Central memory CD8-positive, alpha-beta T cell (primary cell): Measurements from ENCODE around the gene AGPAT2.

Source experiments
- ATAC-seq: fragments of 150-1000 bp; cut with Tn5 transposase; replicated peaks from 2 replicates; pipeline ENCODE4 v1.10.0; 2022; ENCODE audit warnings: mild to moderate bottlenecking, moderate FRiP score, moderate number of reproducible peaks; ENCODE audit not compliant: poor library complexity, severe bottlenecking; ENCODE audit errors: extremely low read depth
- DNase-seq, 2 donors: peaks; one replicate each; pipeline ENCODE4 v3.0.0; 2021; ENCODE audit warnings: low spot score in 2 of 2
- H3K27ac Mint-ChIP-seq: one replicate; pipeline ENCODE4 v1.8.0; 2022; ENCODE audit warnings: low read depth, mild to moderate bottlenecking, moderate library complexity, mixed read lengths
- H3K27me3 Mint-ChIP-seq: one replicate; pipeline ENCODE4 v1.8.0; 2022; ENCODE audit warnings: mixed read lengths
- H3K36me3 Mint-ChIP-seq: one replicate; pipeline ENCODE4 v1.8.0; 2022; ENCODE audit warnings: mild to moderate bottlenecking, moderate library complexity, mixed read lengths; ENCODE audit not compliant: insufficient read depth
- H3K4me1 Mint-ChIP-seq: one replicate; pipeline ENCODE4 v1.8.0; 2022; ENCODE audit warnings: mixed read lengths
- H3K4me3 Mint-ChIP-seq: one replicate; pipeline ENCODE4 v1.8.0; 2022; ENCODE audit warnings: mild to moderate bottlenecking, moderate library complexity, mixed read lengths
- H3K9me3 Mint-ChIP-seq: one replicate; pipeline ENCODE4 v1.8.0; 2022; ENCODE audit warnings: mixed read lengths

AGPAT2 gene

GRCh38 chr9:136626740-136627642 lies 60.3 kb downstream of the AGPAT2 start:
- no peaks in the 10 kb centered on the region for H3K9me3 Mint-ChIP-seq
- H3K27ac Mint-ChIP-seq: no peak overlapping the region
- no peaks in the 10 kb centered on the region for H3K4me1 Mint-ChIP-seq
- no peaks in the 10 kb centered on the region for H3K27me3 Mint-ChIP-seq
- peaks cover 2% of the 10 kb centered on the region for H3K36me3 Mint-ChIP-seq
- H3K4me3 Mint-ChIP-seq: no peak overlapping the region
- DNase-seq: no peak
- ATAC-seq: no peak

GRCh38 chr9:136626066-136626725 lies 61.1 kb downstream of the AGPAT2 start:
- Mint-ChIP-seq H3K4me3 (no peak overlapping the region), H3K9me3 (no peaks in the 10 kb centered on the region), H3K27me3 (no peaks in the 10 kb centered on the region), H3K27ac (no peak overlapping the region), H3K4me1 (no peaks in the 10 kb centered on the region), H3K36me3 (peaks cover 2% of the 10 kb centered on the region)
- ATAC-seq (no peak), DNase-seq (no peak)

GRCh38 chr9:136625101-136626065 lies 61.9 kb downstream of the AGPAT2 start:
- ATAC-seq (no peak), DNase-seq (no peak)
- H3K36me3 Mint-ChIP-seq: peaks cover 2% of the 10 kb centered on the region
- H3K4me1 Mint-ChIP-seq: no peaks in the 10 kb centered on the region
- H3K9me3 Mint-ChIP-seq: no peaks in the 10 kb centered on the region
- no peaks in the 10 kb centered on the region for H3K27me3 Mint-ChIP-seq
- H3K27ac Mint-ChIP-seq: no peak overlapping the region
- no peak overlapping the region for H3K4me3 Mint-ChIP-seq

DNA sequence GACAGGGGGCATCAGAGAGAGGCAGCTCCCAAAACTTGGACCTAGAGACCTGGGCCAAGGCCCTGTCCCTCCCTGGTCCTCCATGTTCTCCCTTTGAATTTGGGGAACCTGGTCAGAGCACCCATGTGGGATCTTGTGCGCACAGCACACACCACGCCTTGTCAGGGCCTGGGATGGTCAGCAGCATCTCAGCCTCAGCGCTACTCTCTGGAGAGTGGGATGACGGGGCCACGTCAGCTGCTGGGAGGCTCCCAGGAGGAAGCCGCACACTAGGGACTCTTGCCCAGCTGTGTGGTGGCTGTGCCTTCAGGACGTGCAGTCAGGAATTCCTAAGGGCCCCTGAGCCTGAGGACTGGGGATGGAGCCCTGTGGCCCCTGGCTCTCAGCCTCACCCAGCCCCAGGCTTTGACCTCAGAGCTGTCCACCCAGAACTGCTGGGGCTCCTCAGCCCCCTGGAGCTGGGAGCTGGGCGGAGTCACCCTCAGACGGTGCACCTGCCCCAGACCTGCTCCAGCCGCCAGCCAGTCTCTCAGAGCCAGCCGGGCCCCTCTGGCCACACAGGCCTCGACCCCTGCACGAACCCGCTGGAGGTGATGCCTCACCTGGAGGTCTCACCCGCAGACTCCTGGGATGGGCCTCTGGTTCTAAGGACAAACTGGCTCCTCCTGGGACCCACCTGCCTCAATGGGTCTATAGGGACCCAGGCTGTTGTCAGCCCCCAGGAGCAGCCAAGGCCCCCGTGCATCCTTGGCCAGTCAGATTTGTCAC lies 62.9 kb downstream of the AGPAT2 start:
- no peak for DNase-seq
- H3K27ac Mint-ChIP-seq: no peak overlapping the region
- no peak overlapping the region for H3K4me3 Mint-ChIP-seq
- H3K4me1 Mint-ChIP-seq: peaks cover 4% of the 10 kb centered on the region
- H3K27me3 Mint-ChIP-seq: no peaks in the 10 kb centered on the region
- H3K9me3 Mint-ChIP-seq: no peaks in the 10 kb centered on the region
- ATAC-seq: no peak
- H3K36me3 Mint-ChIP-seq: peaks cover 2% of the 10 kb centered on the region

GRCh38 chr9:136623842-136624183 lies 63.4 kb downstream of the AGPAT2 start:
- Mint-ChIP-seq H3K27ac (no peak overlapping the region), H3K4me3 (no peak overlapping the region), H3K4me1 (peaks cover 9% of the 10 kb centered on the region), H3K27me3 (no peaks in the 10 kb centered on the region), H3K9me3 (no peaks in the 10 kb centered on the region), H3K36me3 (peaks cover 2% of the 10 kb centered on the region)
- no peak for DNase-seq
- ATAC-seq: no peak
